Fibroblast of lung (primary cell): ENCODE measurements around the gene IBA57. TPM values are rescaled to one million over a fixed set of nuclear protein-coding genes. Genes with fewer than 3 reads are reported as not detected.

Experiments
- DNase-seq, 2 donors: peaks; one replicate each; pipeline versions ENCODE4 v3.0.0 to v3.0.0-alpha.2; 2010; ENCODE audit warnings: low read depth in 2 of 2
- H2AFZ ChIP-seq: 2 replicates; pipeline ENCODE4 v1.5.1; 2012; ENCODE audit warnings: low read length, control low read depth, inconsistent platforms
- H3K27ac ChIP-seq: 2 replicates; pipeline ENCODE4 v1.5.1; 2011; ENCODE audit warnings: low read length, control low read depth; ENCODE audit not compliant: insufficient read depth
- H3K27me3 ChIP-seq: 2 replicates; pipeline ENCODE4 v1.5.1; 2011; ENCODE audit warnings: mild to moderate bottlenecking, low read length; ENCODE audit not compliant: control insufficient read depth, insufficient read depth
- H3K36me3 ChIP-seq: 2 replicates; pipeline ENCODE4 v1.5.1; 2011; ENCODE audit warnings: low read length; ENCODE audit not compliant: control insufficient read depth, insufficient read depth
- H3K4me1 ChIP-seq: 2 replicates; pipeline ENCODE4 v1.5.1; 2011; ENCODE audit warnings: low read length; ENCODE audit not compliant: control insufficient read depth, insufficient read depth; ENCODE audit errors: extremely low read depth
- H3K4me2 ChIP-seq: 2 replicates; pipeline ENCODE4 v1.5.1; 2011; ENCODE audit warnings: low read length, control low read depth; ENCODE audit not compliant: insufficient read depth; ENCODE audit errors: extremely low read depth
- H3K4me3 ChIP-seq, 4 experiments: fragments of 200-600 bp in 1 of 4; sonication (generic) in 1 of 4; replicated peaks in 1 of 4; 2 replicates each; pipeline ENCODE4 v1.5.1; 2011 to 2016; ENCODE audit warnings: low read length in 4 of 4, low read depth in 3 of 4, mild to moderate bottlenecking in 3 of 4, control low read depth in 2 of 4, inconsistent platforms in 1 of 4, mixed read lengths in 1 of 4; ENCODE audit not compliant: insufficient read depth in 1 of 4; ENCODE audit errors: control extremely low read depth in 1 of 4
- H3K79me2 ChIP-seq: 2 replicates; pipeline ENCODE4 v1.5.1; 2012; ENCODE audit warnings: mild to moderate bottlenecking, low read length, inconsistent platforms; ENCODE audit not compliant: control insufficient read depth, insufficient read depth
- H3K9ac ChIP-seq: 2 replicates; pipeline ENCODE4 v1.5.1; 2011; ENCODE audit warnings: mild to moderate bottlenecking, low read length, control low read depth; ENCODE audit not compliant: insufficient read depth
- H3K9me3 ChIP-seq: 2 replicates; pipeline ENCODE4 v1.5.1; 2012; ENCODE audit warnings: low read depth, low read length; ENCODE audit not compliant: control insufficient read depth, insufficient read depth
- H4K20me1 ChIP-seq: 2 replicates; pipeline ENCODE4 v1.5.1; 2011; ENCODE audit warnings: low read length; ENCODE audit not compliant: control insufficient read depth, insufficient read depth; ENCODE audit errors: extremely low read depth
- CTCF ChIP-seq, 2 donors: IDR thresholded peaks in 1 of 2; conservative IDR thresholded peaks in 1 of 2; 1 replicate in 1 of 2; 2 replicates in 1 of 2; pipeline ENCODE4 v1.5.1; 2011 to 2012; ENCODE audit warnings: low read length in 2 of 2, control low read depth in 1 of 2, inconsistent platforms in 1 of 2, low read depth in 1 of 2, mild to moderate bottlenecking in 1 of 2
- EZH2 ChIP-seq: IDR thresholded peaks from 2 replicates; pipeline ENCODE4 v1.5.1; 2012; ENCODE audit warnings: low read length, control low read depth, mild to moderate bottlenecking; ENCODE audit errors: missing control alignments
- polyA plus RNA-seq, 2 donors: library from polyadenylated mRNA; depleted of rRNA in 1 of 2; stranded (reverse) in 1 of 2; unstranded in 1 of 2; fragments of >200 nt; gene quantifications; 2 replicates each; pipeline ENCODE4 v1.2.1, GENCODE V29; 2011 to 2012; ENCODE audit warnings: missing spikeins in 1 of 2
- total RNA-seq: library from RNA; depleted of rRNA; stranded (reverse); fragments of >200 nt; gene quantifications from 2 replicates; pipeline ENCODE4 v1.2.1, GENCODE V29; 2014

Gene IBA57
- total and polyA plus RNA-seq, 2 donors (not counting 1 experiment from before 2014, with no cell fraction given), result 1.4 to 3.8 TPM

DNA sequence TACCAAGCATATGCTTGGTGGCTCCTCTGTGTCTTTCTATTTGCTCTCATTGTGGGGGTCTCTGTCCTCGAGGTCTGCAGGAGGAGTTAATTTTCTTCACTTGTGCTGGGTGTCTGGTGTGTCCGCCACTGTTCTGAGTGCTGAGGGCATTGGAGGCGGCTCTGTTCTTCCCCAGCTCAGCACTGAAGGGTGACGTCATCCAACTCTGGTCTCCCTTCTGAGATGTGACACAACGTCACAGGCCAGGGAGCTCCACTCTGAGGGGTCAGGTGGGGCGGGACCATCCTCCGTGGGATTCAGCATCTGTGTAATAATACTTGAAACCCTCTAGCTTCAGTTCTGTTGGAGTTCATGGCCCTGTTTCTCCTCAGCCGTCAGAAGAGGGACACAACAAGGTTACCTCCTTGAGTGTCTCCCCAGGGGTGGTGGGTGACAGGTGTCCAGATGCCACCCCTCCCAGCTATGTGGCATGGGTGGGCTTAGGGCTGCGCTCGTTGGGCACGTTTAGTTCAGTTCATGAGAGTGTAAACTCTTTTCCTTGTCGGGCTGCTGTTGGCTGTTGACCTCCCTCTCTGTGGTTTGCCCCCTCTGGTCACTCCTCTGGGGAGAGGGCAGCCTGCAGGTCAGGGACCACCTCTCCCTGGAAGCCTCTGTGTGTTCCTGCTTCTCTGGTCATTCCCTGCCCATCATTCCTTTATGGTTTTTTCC, 3.1 kb downstream of the IBA57 start:
- no peaks in the 10 kb centered on the region for H3K4me1 ChIP-seq
- H4K20me1 ChIP-seq, result no peaks in the 10 kb centered on the region
- H3K9me3 ChIP-seq, result no peaks in the 10 kb centered on the region
- no peaks in the 10 kb centered on the region for H3K27me3 ChIP-seq
- TF ChIP-seq CTCF (conservative IDR thresholded peaks at IDR 0.05 in 1 of 2, IDR thresholded peaks at IDR 0.05 in 1 of 2; ENCODE audit: low read depth in 1 of 2, low read length in 2 of 2) (no peak), EZH2 (no peak)
- H3K4me2 ChIP-seq, result no peak overlapping the region
- H3K27ac ChIP-seq, result no peak overlapping the region
- H3K79me2 ChIP-seq, result no peaks in the 10 kb centered on the region
- no peak overlapping the region for H3K4me3 ChIP-seq
- DNase-seq, result no peak
- H3K9ac ChIP-seq, result no peak overlapping the region
- H3K36me3 ChIP-seq, result no peaks in the 10 kb centered on the region
- H2AFZ ChIP-seq, result no peak overlapping the region

DNA sequence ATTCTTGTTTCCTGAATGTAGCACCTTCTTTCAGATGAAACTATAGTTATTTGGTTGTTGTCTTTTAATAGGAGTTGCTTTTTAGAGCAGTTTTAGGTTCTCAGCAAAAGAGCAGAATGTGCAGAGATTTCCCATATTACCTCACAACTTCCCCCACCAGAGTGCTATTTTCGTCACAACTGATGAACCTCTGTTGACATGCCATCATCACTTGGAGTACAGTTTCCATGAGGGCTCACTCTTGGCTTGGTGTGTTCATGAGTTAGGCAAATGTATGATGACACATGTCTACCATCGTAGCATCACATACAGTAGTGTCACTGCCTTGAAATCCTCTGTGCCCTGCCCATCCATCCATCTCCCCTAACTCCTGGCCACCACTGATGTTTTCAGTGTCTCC, 3.7 kb downstream of the IBA57 start:
- no peaks in the 10 kb centered on the region for H3K79me2 ChIP-seq
- TF ChIP-seq EZH2, result no peak
- no peak for TF ChIP-seq CTCF (conservative IDR thresholded peaks at IDR 0.05 in 1 of 2, IDR thresholded peaks at IDR 0.05 in 1 of 2; ENCODE audit: low read depth in 1 of 2, low read length in 2 of 2)
- H3K4me3 ChIP-seq, result no peak overlapping the region
- H3K36me3 ChIP-seq, result no peaks in the 10 kb centered on the region
- no peaks in the 10 kb centered on the region for H4K20me1 ChIP-seq
- H3K27me3 ChIP-seq, result no peaks in the 10 kb centered on the region
- no peak overlapping the region for H3K9ac ChIP-seq
- no peak overlapping the region for H3K27ac ChIP-seq
- H3K4me1 ChIP-seq, result no peaks in the 10 kb centered on the region
- no peak overlapping the region for H2AFZ ChIP-seq
- DNase-seq, result no peak
- H3K9me3 ChIP-seq, result no peaks in the 10 kb centered on the region
- H3K4me2 ChIP-seq, result no peak overlapping the region

GRCh38 chr1:228170666-228171065, 5.1 kb downstream of the IBA57 start:
- Histone ChIP-seq H3K9ac (no peak overlapping the region), H2AFZ (no peak overlapping the region), H3K79me2 (no peaks in the 10 kb centered on the region), H4K20me1 (no peaks in the 10 kb centered on the region), H3K9me3 (no peaks in the 10 kb centered on the region), H3K36me3 (no peaks in the 10 kb centered on the region), H3K4me2 (no peak overlapping the region), H3K4me3 (no peak overlapping the region), H3K4me1 (no peaks in the 10 kb centered on the region), H3K27ac (no peak overlapping the region), H3K27me3 (no peaks in the 10 kb centered on the region)
- TF ChIP-seq CTCF (conservative IDR thresholded peaks at IDR 0.05 in 1 of 2, IDR thresholded peaks at IDR 0.05 in 1 of 2; ENCODE audit: low read depth in 1 of 2, low read length in 2 of 2), result no peak
- TF ChIP-seq EZH2, result no peak
- DNase-seq, result no peak
